GM12878 (cell line): ENCODE data around the gene FRMD5. TPM values are rescaled to one million over a fixed set of nuclear protein-coding genes. Genes with fewer than 3 reads are reported as not detected.

Experiments
- BCLAF1 ChIP-seq: fragments of 450-650 bp; IDR thresholded peaks from 2 replicates; pipeline ENCODE4 v1.6.1; 2017; ENCODE audit warnings: antibody characterized with exemption, mild to moderate bottlenecking, moderate library complexity
- E4F1 ChIP-seq: fragments of 450-650 bp; IDR thresholded peaks from 2 replicates; pipeline ENCODE4 v1.6.1; 2018; ENCODE audit warnings: borderline replicate concordance, mild to moderate bottlenecking; ENCODE audit not compliant: partially characterized antibody
- HCFC1 ChIP-seq: fragments of 150-350 bp; IDR thresholded peaks from 2 replicates; pipeline ENCODE4 v1.6.1; 2014; ENCODE audit warnings: low read length
- IKZF2 ChIP-seq, 2 experiments: fragments of 450-650 bp; IDR thresholded peaks; 2 replicates each; pipeline ENCODE4 v1.6.1; 2017; ENCODE audit warnings: mild to moderate bottlenecking in 2 of 2, moderate library complexity in 2 of 2
- KDM1A ChIP-seq: fragments of 200-600 bp; sonication (generic); IDR thresholded peaks from 2 replicates; pipeline ENCODE4 v1.6.1; 2016; ENCODE audit warnings: borderline replicate concordance
- NFXL1 ChIP-seq: fragments of 450-650 bp; IDR thresholded peaks from 2 replicates; pipeline ENCODE4 v1.6.1; 2017; ENCODE audit warnings: antibody characterized with exemption, mild to moderate bottlenecking, borderline replicate concordance
- PKNOX1 ChIP-seq: fragments of 450-650 bp; IDR thresholded peaks from 2 replicates; pipeline ENCODE4 v1.6.1; 2016; ENCODE audit warnings: mild to moderate bottlenecking
- POU2F2 ChIP-seq: IDR thresholded peaks from 3 replicates; pipeline ENCODE4 v1.6.1; 2011; ENCODE audit warnings: low read depth, mild to moderate bottlenecking, low read length, borderline replicate concordance
- RELA ChIP-seq: fragments of 450-650 bp; IDR thresholded peaks from 2 replicates; pipeline ENCODE4 v1.8.0; 2014; ENCODE audit warnings: borderline replicate concordance; ENCODE audit not compliant: partially characterized antibody
- SIX5 ChIP-seq: IDR thresholded peaks from 2 replicates; pipeline ENCODE4 v1.6.1; 2011; ENCODE audit warnings: mild to moderate bottlenecking, low read depth, low read length, moderate library complexity; ENCODE audit not compliant: severe bottlenecking
- SUPT20H ChIP-seq: IDR thresholded peaks from 2 replicates; pipeline ENCODE4 v1.6.1; 2011; ENCODE audit warnings: low read depth, mild to moderate bottlenecking, low read length, moderate library complexity, borderline replicate concordance; ENCODE audit not compliant: control insufficient read depth
- ZBTB33 ChIP-seq: fragments of 450-650 bp; IDR thresholded peaks from 2 replicates; pipeline ENCODE4 v1.6.1; 2017; ENCODE audit warnings: mild to moderate bottlenecking
- ZBTB40 ChIP-seq: fragments of 450-650 bp; IDR thresholded peaks from 2 replicates; pipeline ENCODE4 v1.6.1; 2016; ENCODE audit warnings: mild to moderate bottlenecking, moderate library complexity, borderline replicate concordance
- ZNF274 ChIP-seq: IDR thresholded peaks from one replicate; pipeline ENCODE4 v1.8.0; 2011; ENCODE audit not compliant: insufficient read length, insufficient read depth
- polyA plus RNA-seq, 11 experiments: library from polyadenylated mRNA; depleted of rRNA in 4 of 11; unstranded in 6 of 11; stranded (reverse) in 5 of 11; fragments of >200 nt; fragmentation: Nextera tagmentation in 4 of 11; fragmentation: Illumina TruSeq in 1 of 11; extraction: Ambion mirVana in 4 of 11; extraction: Trizol in 1 of 11; gene quantifications; 1 replicate in 1 of 11; 2 replicates in 10 of 11; pipeline versions ENCODE4 v1.2.1 to v1.2.3, GENCODE V29; 2011 to 2016; ENCODE audit warnings: inconsistent platforms in 2 of 11, missing spikeins in 2 of 11, low read depth in 1 of 11
- total RNA-seq, 4 experiments: library from RNA; depleted of rRNA in 3 of 4; stranded (reverse); fragments of >200 nt in 3 of 4; fragmentation: Illumina TruSeq in 1 of 4; extraction: Trizol in 1 of 4; gene quantifications; 2 replicates each; pipeline versions ENCODE4 v1.2.1 to v1.2.3, GENCODE V29; 2013 to 2021

Gene FRMD5
- total and polyA plus RNA-seq, 10 of the 15 experiments (the other 5 are each of a cell fraction or from before 2014, with no cell fraction given): 0.26 to 6.4 (median 0.68) TPM; not detected in 1

- TF ChIP-seq E4F1 (peak; percentile 80), ZNF274 (no peak), NFXL1 (no peak), ZBTB33 (no peak), RELA (no peak), KDM1A (no peak), IKZF2 (IDR thresholded peaks at IDR 0.05) (peak; percentile 46 to 52; a peak in 1 of 4 replicates), SUPT20H (no peak), HCFC1 (peak; percentile 55), BCLAF1 (no peak), PKNOX1 (0 out of 2 replicates have a peak, but pooled peaks have one; percentile 45), SIX5 (no peak), POU2F2 (peak; percentile 84; the same call in 2 of the 3 replicates), ZBTB40 (peak; percentile 87; the same call in 1 of the 2 replicates)
Observed at GRCh38 chr15:43824302-43825246, 370.5 kb downstream of the FRMD5 start, which contains the start of gene MFAP1 (continued).
